Inflammatory macrophage treated with lipopolysaccharide for 1 hour (primary cell): Measurements from ENCODE around the gene SLC49A3.
"Not testable (repeated sequence)": the region's sequence is repeated elsewhere in the genome, so short reads cannot be mapped to it uniquely, and the experiment has no call there.

Experiments used
- DNase-seq, 2 donors: peaks; one replicate each; pipeline ENCODE4 v3.0.0-alpha.2; 2020 to 2022

Gene SLC49A3

GRCh38 chr4:700587-701264 is 11.8 kb upstream of the SLC49A3 start:
- DNase-seq: no peak

DNA sequence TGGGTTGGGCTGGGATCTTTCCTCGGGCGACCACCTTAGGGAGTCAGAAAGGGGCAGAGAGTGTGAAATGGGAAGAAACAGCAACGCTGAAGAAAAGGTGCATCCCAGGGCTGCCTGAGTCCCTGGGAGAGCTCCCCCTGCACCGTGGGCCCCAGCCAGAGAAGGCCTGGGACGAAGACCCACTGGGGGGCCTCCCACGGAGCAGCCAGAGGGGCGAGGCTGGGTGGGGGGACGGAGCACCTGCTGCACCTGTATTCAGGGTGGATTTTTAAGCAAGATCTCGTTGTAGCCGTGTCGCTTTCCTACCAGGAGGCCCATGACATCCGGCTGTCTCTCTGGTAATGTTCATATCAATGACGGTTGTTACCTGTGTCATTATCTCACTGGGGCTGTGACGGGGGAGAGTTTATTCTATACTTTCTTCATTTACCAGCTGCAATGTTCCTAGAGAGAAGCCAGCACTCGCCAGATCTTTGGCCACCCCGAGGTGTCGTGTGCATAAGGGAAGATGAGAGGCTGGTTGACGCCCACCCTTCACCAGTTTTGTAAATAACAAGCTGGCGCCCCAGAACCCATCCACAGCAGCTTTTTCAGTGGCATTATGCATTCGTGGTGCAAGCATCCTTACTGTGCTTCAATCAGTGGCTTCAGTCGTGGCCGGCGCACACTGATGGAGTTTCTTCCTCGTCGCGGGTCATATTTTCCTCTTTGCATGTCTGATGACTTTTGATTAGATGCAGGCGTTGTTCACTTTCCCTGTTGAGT is 11.0 kb upstream of the SLC49A3 start:
- DNase-seq: no peak

- not testable (repeated sequence) for DNase-seq
Measured at GRCh38 chr4:694341-694940, 5.5 kb upstream of the SLC49A3 start.

DNA sequence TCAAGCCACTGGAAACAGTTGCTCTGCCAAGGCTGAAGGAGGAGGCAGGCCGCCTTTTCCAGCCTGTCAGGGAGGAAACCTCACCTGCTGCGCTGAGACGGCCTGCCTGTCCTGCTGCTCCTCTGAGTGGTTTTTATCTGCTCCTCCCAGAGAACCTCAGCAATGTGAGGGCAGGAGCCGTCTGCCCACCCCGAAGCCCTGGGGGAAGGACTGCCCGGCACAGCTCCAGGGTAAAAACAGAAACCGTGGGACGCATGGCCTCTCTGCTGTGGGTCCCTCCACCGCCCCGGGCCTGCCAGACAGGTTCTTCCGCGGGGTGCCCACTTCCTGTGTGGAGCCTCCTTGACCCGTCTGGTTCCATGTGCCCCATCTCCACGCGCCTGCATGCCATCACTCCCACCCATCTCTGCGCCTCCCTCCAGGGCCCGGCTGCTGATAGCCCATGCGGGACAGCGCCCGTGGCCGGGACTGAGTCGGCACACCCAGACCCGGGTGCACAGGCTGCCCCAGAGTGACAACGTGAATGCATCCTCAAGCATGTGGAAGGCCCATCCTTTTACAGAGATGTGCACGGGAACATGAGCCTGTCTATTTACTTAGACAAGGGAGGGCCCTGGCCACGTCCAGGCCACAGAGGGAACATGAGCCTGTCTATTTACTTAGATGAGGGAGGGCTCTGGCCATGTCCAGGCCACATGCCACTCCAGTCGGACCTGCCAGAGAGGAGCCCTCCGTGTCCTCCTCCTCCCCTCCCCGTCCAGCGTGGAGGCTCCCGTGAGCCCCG is 4.0 kb upstream of the SLC49A3 start:
- no peak for DNase-seq

- DNase-seq: no peak
Measured at GRCh38 chr4:689723-690122, 772 bp upstream of the SLC49A3 start.

DNA sequence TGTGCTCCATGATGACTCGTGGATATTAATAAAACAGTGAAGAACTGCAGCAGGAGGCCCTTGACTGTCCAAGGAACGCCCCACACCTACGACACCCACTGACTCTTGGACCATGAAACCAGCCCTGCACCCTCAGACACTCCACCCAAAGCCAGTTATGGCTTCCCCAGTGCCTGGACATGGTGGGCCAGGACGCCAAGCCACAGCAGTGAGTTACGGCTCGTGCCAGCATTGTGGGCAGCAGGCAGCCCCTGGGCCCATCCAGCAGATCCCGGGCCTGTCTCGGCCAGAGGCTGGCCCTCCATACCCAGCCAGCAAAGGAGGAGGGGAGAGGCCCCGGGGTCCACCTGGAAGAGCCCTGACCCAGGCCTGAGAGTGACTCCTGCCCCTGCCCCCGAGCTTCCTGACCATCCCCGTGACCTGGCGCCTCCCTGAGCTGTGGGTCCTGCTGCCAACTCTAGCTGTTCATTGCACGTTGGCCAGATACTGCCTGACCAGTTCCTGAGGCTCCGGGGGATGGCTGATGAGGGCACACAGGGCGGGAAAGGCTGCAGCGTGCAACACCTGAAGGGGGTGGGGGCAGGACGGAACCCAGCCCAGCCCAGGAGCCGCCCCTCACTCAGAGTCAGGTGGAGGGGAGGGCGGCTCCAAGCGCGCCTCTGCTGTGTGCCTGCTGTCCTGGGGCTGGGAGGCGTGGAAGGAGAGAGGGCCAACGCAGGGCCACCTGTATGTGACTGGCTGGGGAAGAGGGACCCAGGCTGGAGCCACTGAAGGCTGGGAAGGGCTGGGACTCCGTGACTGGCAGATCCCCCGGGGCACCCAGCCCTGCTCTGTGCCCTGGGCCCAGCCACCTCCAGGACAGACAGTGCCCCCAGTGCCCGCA is 739 bp downstream of the SLC49A3 start:
- peak in 1 of 2 donors; percentile 59 for DNase-seq

GRCh38 chr4:687048-687970 is 1.6 kb downstream of the SLC49A3 start:
- DNase-seq: peak; percentile 90 to 96

DNA sequence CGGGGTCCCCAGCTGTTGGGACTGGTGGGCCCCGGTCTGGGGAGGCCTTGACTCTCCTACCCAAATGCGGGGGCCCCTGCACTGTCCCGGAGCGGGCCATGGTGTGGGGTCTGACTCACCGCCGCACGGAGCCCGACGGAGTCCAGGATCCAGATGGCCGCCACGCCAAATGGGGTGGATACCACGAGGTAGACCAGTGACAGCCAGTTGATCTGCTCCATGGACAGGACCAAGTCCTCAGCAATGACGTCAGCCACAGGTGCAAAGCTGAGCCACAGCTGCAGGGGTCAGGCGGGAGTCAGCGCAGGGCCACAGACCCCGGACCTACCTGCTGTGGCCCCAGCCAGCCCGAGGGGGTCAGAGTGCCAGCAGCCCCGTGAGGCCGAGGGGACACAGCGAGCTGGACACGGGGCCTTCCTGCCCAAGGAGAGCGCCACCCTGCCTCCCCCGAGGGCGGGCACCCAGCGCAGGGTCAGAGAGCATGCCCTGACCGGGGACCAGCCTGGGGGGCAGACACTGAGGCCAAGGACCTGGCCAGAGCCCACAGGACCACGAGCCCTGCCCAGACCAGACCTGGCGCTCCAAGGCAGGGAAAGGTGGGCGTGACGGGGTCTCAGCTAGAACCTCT is 2.4 kb downstream of the SLC49A3 start:
- no peak for DNase-seq

GRCh38 chr4:685679-686412 is 3.1 kb downstream of the SLC49A3 start:
- DNase-seq: no peak

DNA sequence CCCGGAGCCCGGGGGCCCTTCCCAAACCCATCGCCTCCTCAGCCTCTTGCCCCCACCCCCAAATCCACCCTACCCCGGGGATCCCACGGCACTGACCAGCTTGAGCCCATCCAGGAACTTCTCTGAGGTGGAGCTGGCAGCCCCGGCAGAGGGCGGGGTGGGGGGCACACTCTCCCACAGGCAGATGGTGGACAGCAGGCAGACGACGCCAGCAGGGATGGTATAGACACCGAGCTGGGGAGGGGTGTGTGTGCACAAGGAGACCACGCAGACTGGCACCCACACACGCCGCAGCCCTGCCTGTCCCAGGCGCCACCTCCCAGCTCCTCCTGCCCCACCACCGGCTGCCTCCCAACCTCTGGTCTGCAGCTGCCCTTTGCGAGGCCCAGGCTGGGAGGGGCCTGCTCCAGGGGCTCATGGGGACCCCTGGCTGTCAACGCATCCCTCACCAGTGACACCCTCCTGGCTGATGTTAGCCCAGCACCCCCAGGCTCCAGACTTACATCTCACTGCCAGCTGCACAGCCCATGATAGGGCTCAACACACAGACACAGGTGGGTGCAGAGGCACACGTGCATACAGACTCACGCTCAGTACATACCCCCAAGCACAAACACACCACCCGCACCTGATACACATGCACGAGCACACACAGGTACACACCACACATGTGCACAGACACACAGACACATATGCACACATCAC is 4.2 kb downstream of the SLC49A3 start:
- DNase-seq: no peak

DNA sequence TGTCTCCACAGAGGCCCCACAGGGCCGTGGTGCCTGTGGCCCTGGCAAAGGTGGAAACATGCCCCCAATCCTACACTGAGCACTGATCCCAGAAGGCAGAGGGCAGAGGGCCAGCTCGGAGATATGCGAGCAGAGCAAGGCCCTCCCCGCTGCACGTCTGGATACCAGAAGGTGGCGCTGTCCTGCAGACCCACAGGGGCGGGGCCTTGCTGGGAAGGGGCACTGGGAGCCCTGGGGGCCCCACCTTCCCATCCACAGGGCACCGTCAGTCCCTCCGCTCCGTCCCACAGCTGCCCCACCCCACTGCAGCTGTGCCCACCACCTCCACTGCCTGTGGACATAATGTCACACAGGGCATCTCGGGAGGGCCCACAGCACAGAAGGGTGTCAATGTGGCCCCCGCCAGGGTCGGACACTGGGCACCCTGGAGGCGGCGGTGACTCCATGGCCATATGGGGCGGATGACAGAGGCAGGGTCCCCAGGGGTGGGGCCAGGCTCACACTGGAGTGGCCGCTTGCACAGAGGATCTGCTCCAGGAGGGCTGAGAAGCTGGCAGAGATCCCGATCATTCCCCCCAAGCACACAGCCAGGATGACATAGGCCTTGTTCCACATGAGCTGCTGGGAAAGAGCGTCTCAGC is 4.8 kb downstream of the SLC49A3 start:
- peak; percentile 37 to 70 for DNase-seq

- DNase-seq: no peak
Measured at GRCh38 chr4:683247-683897, 5.6 kb downstream of the SLC49A3 start.

DNA sequence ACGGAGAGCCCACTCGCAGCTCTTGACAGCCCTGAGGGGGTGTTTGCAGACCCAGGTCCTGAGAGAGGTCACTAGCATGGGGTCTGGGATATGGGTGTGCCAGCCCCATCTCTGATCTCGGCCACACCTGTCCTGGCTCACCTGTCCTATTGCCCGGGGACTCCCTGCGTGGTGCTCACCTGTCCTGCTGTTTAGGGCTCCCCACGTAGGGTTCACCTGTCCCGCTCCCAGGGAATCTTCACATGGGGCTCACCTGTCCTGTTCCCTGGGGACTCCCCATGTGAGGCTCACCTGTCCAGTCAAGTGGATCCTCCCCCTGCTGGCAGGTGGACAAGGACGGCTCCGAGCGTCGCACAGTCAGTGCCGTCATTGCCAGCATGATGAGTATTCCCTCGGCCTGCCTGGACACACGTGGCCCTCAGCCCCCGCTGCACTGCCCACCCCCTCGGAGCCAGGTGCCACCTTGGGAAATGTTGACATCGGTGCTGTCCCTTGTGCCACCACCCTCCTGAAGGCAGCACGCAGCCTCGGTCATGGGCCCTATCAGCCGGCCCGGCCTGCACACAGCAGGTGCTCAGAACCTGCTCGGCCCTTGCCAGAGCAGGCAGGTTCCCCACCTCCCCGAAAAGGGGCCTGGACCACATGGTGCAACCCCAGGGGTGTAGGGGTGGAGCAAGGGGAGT is 6.3 kb downstream of the SLC49A3 start:
- DNase-seq: no peak

- DNase-seq: no peak
Measured at GRCh38 chr4:681736-682451, 7.1 kb downstream of the SLC49A3 start.

- peak; percentile 19 to 37 for DNase-seq
Measured at GRCh38 chr4:680928-681645, 7.9 kb downstream of the SLC49A3 start.

GRCh38 chr4:680551-680927 is 8.4 kb downstream of the SLC49A3 start:
- DNase-seq: peak; percentile 69 to 95
